Measurements from ENCODE around the gene WIPF2. TPM values are rescaled to one million over a fixed set of nuclear protein-coding genes. Genes with fewer than 3 reads are reported as not detected.
A peak's percentile ranks its signal among the peaks of the same experiment; 100 is the strongest.

WIPF2 gene
- total RNA-seq, 2 donors from 2014 or later: 22.5 to 25.3 TPM

- Histone ChIP-seq H3K27me3 (ENCODE audit: control insufficient read depth, insufficient read depth, low read length, poor library complexity, severe bottlenecking) (no peaks in the 10 kb centered on the region), H3K4me3 (ENCODE audit: low read length) (peak overlapping the region; percentile 58), H3K27ac (ENCODE audit: low read depth, low read length) (peak overlapping the region; percentile 82), H3K9me3 (ENCODE audit: control insufficient read depth, low read length) (no peaks in the 10 kb centered on the region), H3K9ac (ENCODE audit: extremely low read depth, low read length, poor library complexity, severe bottlenecking) (peak overlapping the region; percentile 7), H3K36me3 (ENCODE audit: control insufficient read depth, insufficient read depth, low read length) (peaks cover 30% of the 10 kb centered on the region), H3K4me1 (ENCODE audit: control insufficient read depth, insufficient read depth, low read length) (peaks cover 35% of the 10 kb centered on the region)
- DNase-seq: peak; percentile 73
- H3K36me3 Mint-ChIP-seq (ENCODE audit: low read depth): peaks cover 15% of the 10 kb centered on the region
- H3K4me3 Mint-ChIP-seq: no peak overlapping the region
- no peaks in the 10 kb centered on the region for H3K9me3 Mint-ChIP-seq
- peaks cover 43% of the 10 kb centered on the region for H3K4me1 Mint-ChIP-seq
- no peak overlapping the region for H3K27ac Mint-ChIP-seq
- H3K27me3 Mint-ChIP-seq (ENCODE audit: insufficient read depth): no peaks in the 10 kb centered on the region
- WGBS, 2 experiments (ENCODE audit: insufficient coverage in 1 of 2, insufficient read length in 1 of 2): 39 to 48% methylated on average over 2 of the region's 2 CpGs
- no peak for TF ChIP-seq CTCF (conservative IDR thresholded peaks at IDR 0.05)
Observed at GRCh38 chr17:40306395-40306794, 87.3 kb downstream of the WIPF2 start.

- DNase-seq: peak; percentile 82
- peaks cover 31% of the 10 kb centered on the region for H3K4me1 ChIP-seq (ENCODE audit: control insufficient read depth, insufficient read depth, low read length)
Observed at GRCh38 chr17:40307001-40307730, 88.1 kb downstream of the WIPF2 start.

GRCh38 chr17:40307740-40308239 is 88.7 kb downstream of the WIPF2 start:
- H3K4me3 Mint-ChIP-seq: no peak overlapping the region
- H3K27ac Mint-ChIP-seq: no peak overlapping the region
- no peaks in the 10 kb centered on the region for H3K27me3 ChIP-seq (ENCODE audit: control insufficient read depth, insufficient read depth, low read length, poor library complexity, severe bottlenecking)
- H3K4me3 ChIP-seq (ENCODE audit: low read length): peak overlapping the region; percentile 96
- H3K27me3 Mint-ChIP-seq (ENCODE audit: insufficient read depth): peaks cover 3% of the 10 kb centered on the region
- no peak overlapping the region for H3K9ac ChIP-seq (ENCODE audit: extremely low read depth, low read length, poor library complexity, severe bottlenecking)
- no peak for DNase-seq
- H3K36me3 ChIP-seq (ENCODE audit: control insufficient read depth, insufficient read depth, low read length): peaks cover 16% of the 10 kb centered on the region
- no peaks in the 10 kb centered on the region for H3K9me3 Mint-ChIP-seq
- H3K36me3 Mint-ChIP-seq (ENCODE audit: low read depth): peaks cover 3% of the 10 kb centered on the region
- H3K4me1 Mint-ChIP-seq: peaks cover 38% of the 10 kb centered on the region
- TF ChIP-seq CTCF (conservative IDR thresholded peaks at IDR 0.05): no peak
- no peak overlapping the region for H3K27ac ChIP-seq (ENCODE audit: low read depth, low read length)
- no peaks in the 10 kb centered on the region for H3K9me3 ChIP-seq (ENCODE audit: control insufficient read depth, low read length)
- 44 to 58% methylated on average over 3 of the region's 3 CpGs for WGBS, 2 experiments (ENCODE audit: insufficient coverage in 1 of 2, insufficient read length in 1 of 2)
- H3K4me1 ChIP-seq (ENCODE audit: control insufficient read depth, insufficient read depth, low read length): peaks cover 31% of the 10 kb centered on the region

More at GRCh38 chr17:40307001-40307730, 88.1 kb downstream of the WIPF2 start:
- H3K27ac Mint-ChIP-seq: no peak overlapping the region
- peak overlapping the region; percentile 82 for H3K27ac ChIP-seq (ENCODE audit: low read depth, low read length)
- no peaks in the 10 kb centered on the region for H3K9me3 Mint-ChIP-seq
- peak overlapping the region; percentile 58 for H3K4me3 ChIP-seq (ENCODE audit: low read length)
- H3K4me1 Mint-ChIP-seq: peaks cover 39% of the 10 kb centered on the region
- peak overlapping the region; percentile 7 for H3K9ac ChIP-seq (ENCODE audit: extremely low read depth, low read length, poor library complexity, severe bottlenecking)
- H3K27me3 ChIP-seq (ENCODE audit: control insufficient read depth, insufficient read depth, low read length, poor library complexity, severe bottlenecking): no peaks in the 10 kb centered on the region
- no peak overlapping the region for H3K4me3 Mint-ChIP-seq
- H3K36me3 Mint-ChIP-seq (ENCODE audit: low read depth): peaks cover 8% of the 10 kb centered on the region
- 33 to 71% methylated on average over 1 to 10 of the region's 10 CpGs for WGBS, 2 experiments (ENCODE audit: insufficient coverage in 1 of 2, insufficient read length in 1 of 2)
- peaks cover 3% of the 10 kb centered on the region for H3K27me3 Mint-ChIP-seq (ENCODE audit: insufficient read depth)
- TF ChIP-seq CTCF (conservative IDR thresholded peaks at IDR 0.05): no peak
- H3K9me3 ChIP-seq (ENCODE audit: control insufficient read depth, low read length): no peaks in the 10 kb centered on the region
- H3K36me3 ChIP-seq (ENCODE audit: control insufficient read depth, insufficient read depth, low read length): peaks cover 22% of the 10 kb centered on the region
